ENCODE measurements around the gene LASP1NB.

Gene LASP1NB

GRCh38 chr17:38885728-38886642, 39.4 kb upstream of the LASP1NB start:
- Histone ChIP-seq H3K36me3 (ENCODE audit: control insufficient read depth in 4 of 4, insufficient read depth in 3 of 4, low read depth in 1 of 4, low read length in 3 of 4) (peaks cover 4 to 7% (median 6%) of the 10 kb centered on the region in 4 donors), H3K27me3 (ENCODE audit: control insufficient read depth in 4 of 4, insufficient read depth in 4 of 4, low read length in 3 of 4) (no peaks in the 10 kb centered on the region), H3K4me1 (ENCODE audit: control insufficient read depth in 4 of 4, insufficient read depth in 4 of 4, low read length in 3 of 4) (peaks cover 30 to 60% (median 43%) of the 10 kb centered on the region in 4 donors), H3K27ac (ENCODE audit: low read depth in 1 of 2, low read length in 2 of 2) (peak overlapping the region in 1 of 2 donors; percentile 19), H3K4me3 (ENCODE audit: low read depth in 1 of 3, low read length in 3 of 3) (no peak overlapping the region), H3K9me3 (ENCODE audit: control insufficient read depth in 4 of 4, low read length in 3 of 4) (no peaks in the 10 kb centered on the region), H3K9ac (ENCODE audit: low read depth in 1 of 2, low read length in 2 of 2) (no peak overlapping the region)
- 63% methylated on average over 11 of the region's 11 CpGs for WGBS
- no peak for DNase-seq (ENCODE audit: low spot score)
- TF ChIP-seq ZBTB33 (IDR thresholded peaks at IDR 0.05): no peak
- TF ChIP-seq JUND (IDR thresholded peaks at IDR 0.05): no peak
- no peak for TF ChIP-seq HNF4G (IDR thresholded peaks at IDR 0.05)
- TF ChIP-seq HNF4A (conservative IDR thresholded peaks at IDR 0.05): peak in 1 of 2 donors; percentile 15

GRCh38 chr17:38886643-38887010, 38.8 kb upstream of the LASP1NB start:
- Histone ChIP-seq H3K27ac (ENCODE audit: low read depth in 1 of 2, low read length in 2 of 2) (no peak overlapping the region), H3K9me3 (ENCODE audit: control insufficient read depth in 4 of 4, low read length in 3 of 4) (no peaks in the 10 kb centered on the region), H3K4me3 (ENCODE audit: low read depth in 1 of 3, low read length in 3 of 3) (no peak overlapping the region), H3K36me3 (ENCODE audit: control insufficient read depth in 4 of 4, insufficient read depth in 3 of 4, low read depth in 1 of 4, low read length in 3 of 4) (peaks cover 5 to 11% (median 7%) of the 10 kb centered on the region in 4 donors), H3K4me1 (ENCODE audit: control insufficient read depth in 4 of 4, insufficient read depth in 4 of 4, low read length in 3 of 4) (peaks cover 27 to 54% (median 38%) of the 10 kb centered on the region in 4 donors), H3K9ac (ENCODE audit: low read depth in 1 of 2, low read length in 2 of 2) (no peak overlapping the region), H3K27me3 (ENCODE audit: control insufficient read depth in 4 of 4, insufficient read depth in 4 of 4, low read length in 3 of 4) (no peaks in the 10 kb centered on the region)
- WGBS: 79% methylated on average over 8 of the region's 8 CpGs
- no peak for DNase-seq (ENCODE audit: low spot score)
- TF ChIP-seq RAD21 (IDR thresholded peaks at IDR 0.05) (no peak), TAF1 (conservative IDR thresholded peaks at IDR 0.05) (no peak), ATF3 (IDR thresholded peaks at IDR 0.05) (no peak), NR2F2 (IDR thresholded peaks at IDR 0.05) (no peak), ZBTB33 (IDR thresholded peaks at IDR 0.05) (no peak), RXRA (IDR thresholded peaks at IDR 0.05) (no peak), JUND (IDR thresholded peaks at IDR 0.05) (no peak), REST (IDR thresholded peaks at IDR 0.05) (no peak), MAX (IDR thresholded peaks at IDR 0.05) (no peak), SP1 (IDR thresholded peaks at IDR 0.05) (no peak), FOXA1 (IDR thresholded peaks at IDR 0.05) (no peak), CTCF (IDR thresholded peaks at IDR 0.05; ENCODE audit: low read depth, low read length, missing input control) (no peak)
